Activated effector memory CD4-positive, alpha-beta T cell treated with anti-CD3 and anti-CD28 coated beads, Interleukin-2, amount 50 U/mL, for 16 hours (primary cell): ENCODE data around the gene PTPN5.
"Not testable (repeated sequence)": the region's sequence is repeated elsewhere in the genome, so short reads cannot be mapped to it uniquely, and the experiment has no call there.

Experiments
- DNase-seq: peaks from one replicate; pipeline ENCODE4 v3.0.0-alpha.2; 2020

Gene PTPN5

GRCh38 chr11:18706330-18707243 is 85.0 kb downstream of the PTPN5 start:
- DNase-seq: peak; percentile 83

GRCh38 chr11:18705651-18706281 is 85.8 kb downstream of the PTPN5 start:
- DNase-seq: peak; percentile 71

- no peak for DNase-seq
Observed at GRCh38 chr11:18704698-18705097, 86.9 kb downstream of the PTPN5 start.

GRCh38 chr11:18704045-18704645 is 87.5 kb downstream of the PTPN5 start:
- no peak for DNase-seq

DNA sequence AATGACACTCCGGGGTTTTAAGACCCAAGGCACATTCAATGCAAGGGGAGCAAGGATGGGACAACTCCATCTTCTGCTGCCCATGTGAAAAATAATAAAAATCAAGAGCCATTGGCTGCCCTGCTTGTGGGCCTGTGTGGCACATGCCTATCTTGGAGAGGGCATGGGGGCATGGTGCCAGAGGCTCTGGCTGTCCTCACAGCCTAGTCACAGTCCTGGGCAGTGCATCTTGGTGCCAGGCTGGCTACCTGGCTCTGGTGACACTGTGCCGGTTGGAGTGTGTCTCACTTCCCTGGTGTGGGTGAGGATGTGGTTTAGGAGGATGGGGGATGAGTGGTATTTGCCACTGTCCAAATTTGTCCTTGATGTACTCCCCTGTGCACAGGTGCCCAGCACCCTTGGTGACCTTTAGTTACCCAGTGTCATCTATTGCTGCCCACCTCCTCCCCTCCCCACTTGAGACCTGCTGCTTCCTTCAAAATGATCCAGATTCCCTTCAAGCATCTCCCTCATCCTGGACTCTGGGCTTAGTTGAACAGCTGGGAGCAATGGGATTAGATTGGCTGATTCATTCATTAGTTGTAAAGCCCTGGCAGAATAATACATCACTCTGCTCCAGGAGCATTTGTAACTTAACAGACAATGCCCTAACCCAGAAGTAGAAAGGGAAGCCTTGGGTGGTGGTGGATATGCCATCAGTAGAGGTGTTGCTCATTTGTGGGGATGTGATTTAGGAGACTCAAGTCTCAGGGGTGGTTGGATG is 88.4 kb downstream of the PTPN5 start:
- no peak for DNase-seq

DNA sequence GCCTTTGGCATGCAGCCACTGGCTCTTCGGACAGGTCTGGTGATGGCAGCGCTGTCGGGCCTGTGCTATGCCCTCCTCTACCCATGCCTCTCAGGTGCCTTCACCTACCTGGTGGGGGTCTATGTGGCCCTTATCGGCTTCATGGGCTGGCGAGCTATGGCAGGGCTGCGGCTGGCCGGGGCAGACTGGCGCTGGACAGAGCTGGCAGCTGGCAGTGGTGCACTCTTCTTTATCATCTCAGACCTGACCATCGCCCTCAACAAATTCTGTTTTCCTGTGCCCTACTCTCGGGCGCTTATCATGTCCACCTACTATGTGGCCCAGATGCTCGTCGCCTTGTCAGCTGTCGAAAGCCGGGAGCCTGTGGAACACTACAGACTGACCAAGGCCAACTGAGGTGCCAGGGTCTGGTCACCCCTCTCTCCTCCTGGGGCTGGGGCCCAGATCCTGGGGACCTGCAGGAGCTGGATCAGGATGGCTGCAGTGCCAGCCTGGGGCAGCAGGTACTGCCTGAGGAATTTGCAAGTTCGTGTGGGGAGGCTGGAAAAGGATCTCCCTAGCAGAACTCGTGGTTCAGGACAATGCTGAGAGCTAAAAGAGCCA is 89.9 kb downstream of the PTPN5 start:
- DNase-seq: no peak

DNA sequence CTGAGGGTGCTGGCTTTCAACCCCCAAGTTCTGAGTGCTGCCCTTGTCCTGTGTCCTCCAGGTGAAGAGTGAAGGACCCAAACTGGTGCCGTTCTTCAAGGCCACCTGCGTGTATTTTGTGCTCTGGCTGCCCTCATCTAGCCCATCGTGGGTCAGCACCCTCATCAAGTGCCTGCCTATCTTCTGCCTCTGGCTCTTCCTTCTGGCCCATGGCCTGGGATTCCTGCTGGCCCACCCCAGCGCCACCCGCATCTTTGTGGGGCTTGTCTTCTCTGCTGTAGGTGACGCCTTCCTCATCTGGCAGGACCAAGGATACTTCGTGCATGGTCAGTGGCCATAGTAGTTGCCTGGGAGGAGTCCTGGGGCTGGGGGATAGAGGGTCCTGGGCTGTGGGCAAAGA is 90.7 kb downstream of the PTPN5 start:
- no peak for DNase-seq

DNA sequence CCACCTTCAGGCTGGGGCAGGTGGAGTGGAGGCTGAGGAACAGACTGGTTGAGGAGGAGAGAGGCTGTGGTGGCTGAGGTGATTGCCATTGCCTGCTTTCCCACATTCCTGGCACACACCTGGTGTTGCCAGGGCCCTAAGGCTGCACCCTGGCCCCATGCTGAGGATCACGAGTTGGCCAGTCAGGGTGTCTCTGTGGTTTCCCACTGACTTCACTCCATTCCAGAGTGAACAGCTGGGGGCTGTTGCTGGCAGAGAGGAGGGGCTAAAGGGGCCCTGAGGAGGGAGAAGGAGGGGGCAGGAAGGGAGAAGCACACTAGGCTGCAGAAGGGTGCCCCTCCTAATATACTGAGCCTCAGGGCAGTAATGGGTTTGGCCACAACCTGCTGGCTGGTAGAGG is 91.2 kb downstream of the PTPN5 start:
- no peak for DNase-seq

GRCh38 chr11:18699848-18700261 is 91.7 kb downstream of the PTPN5 start:
- DNase-seq: no peak

GRCh38 chr11:18699269-18699596 is 92.4 kb downstream of the PTPN5 start:
- no peak for DNase-seq

- DNase-seq: peak; percentile 97
Observed at GRCh38 chr11:18698341-18699268, 93.0 kb downstream of the PTPN5 start, which contains the start of gene TMEM86A. Gene TMEM86A (plus strand): TSS chr11:18698779. CDS start chr11:18698887, 108 bp downstream.

DNA sequence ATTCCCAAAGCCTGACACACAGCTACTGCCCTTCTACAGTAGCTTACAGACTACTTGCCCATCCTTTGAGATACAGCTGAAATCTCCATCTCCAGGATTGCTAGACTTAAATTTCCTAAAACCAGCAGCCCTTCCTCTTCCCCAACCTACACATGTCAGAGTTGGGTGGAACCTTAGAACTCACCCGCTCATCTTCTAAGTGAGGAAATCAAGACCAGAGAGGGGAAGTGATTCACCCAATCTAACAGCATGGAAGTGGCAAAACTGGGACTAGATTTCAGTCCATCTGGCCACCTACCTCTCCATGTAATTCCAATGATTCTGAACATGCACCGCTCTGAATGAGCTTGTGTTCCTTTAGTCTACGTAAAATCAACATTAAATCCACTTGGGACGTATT is 94.0 kb downstream of the PTPN5 start:
- no peak for DNase-seq

GRCh38 chr11:18696638-18697225 is 94.9 kb downstream of the PTPN5 start:
- no peak for DNase-seq

- no peak for DNase-seq
Observed at GRCh38 chr11:18692941-18693760, 98.4 kb downstream of the PTPN5 start.

DNA sequence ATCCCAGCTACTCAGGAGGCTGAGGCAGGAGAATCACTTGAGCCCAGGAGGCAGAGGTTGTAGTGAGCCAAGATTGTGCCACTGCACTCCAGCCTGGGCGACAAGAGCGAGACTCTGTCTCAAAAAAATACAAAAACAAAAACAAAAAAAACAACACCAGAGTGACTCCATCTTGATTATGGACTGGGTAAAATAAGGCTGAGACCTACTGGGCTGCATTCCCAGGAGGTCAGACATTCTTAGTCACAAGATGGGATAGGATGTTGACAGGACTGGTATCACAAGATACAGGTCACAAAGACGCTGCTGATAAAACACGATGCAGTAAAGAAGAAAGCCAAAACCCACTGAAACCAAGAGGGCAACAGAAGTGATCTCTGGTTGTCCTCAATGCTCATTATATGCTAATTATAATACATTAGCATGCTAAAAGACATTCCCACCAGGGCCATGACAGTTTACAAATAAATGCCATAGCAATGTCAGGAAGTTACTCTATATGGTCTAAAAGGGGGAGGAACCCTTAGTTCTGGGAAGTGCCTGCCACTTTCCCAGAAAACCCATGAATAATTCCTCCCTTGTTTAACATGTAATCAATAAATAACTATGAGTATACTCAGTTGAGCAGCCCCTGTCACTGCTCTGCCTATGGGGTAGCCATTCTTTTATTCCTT is 100.0 kb downstream of the PTPN5 start:
- not testable (repeated sequence) for DNase-seq

DNA sequence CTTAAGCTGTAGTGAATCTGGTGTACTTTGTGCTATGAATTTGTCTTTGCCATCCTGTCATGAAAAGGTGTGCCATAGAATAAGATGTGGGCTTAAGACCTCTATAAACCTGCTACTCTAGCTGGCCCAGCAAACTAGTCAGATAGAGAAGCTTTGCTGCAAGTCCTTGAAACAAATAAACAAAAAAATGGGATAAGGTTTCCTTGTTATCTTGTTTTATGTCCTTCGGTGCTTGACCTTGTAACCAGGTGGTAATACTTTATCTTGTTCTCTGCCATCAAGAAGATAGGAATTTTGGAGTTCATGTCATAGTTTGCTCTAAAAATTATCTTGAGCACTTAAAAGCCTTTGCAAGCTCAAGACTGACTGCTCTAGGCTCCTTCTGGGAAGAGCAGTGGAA is 107.3 kb downstream of the PTPN5 start:
- no peak for DNase-seq

DNA sequence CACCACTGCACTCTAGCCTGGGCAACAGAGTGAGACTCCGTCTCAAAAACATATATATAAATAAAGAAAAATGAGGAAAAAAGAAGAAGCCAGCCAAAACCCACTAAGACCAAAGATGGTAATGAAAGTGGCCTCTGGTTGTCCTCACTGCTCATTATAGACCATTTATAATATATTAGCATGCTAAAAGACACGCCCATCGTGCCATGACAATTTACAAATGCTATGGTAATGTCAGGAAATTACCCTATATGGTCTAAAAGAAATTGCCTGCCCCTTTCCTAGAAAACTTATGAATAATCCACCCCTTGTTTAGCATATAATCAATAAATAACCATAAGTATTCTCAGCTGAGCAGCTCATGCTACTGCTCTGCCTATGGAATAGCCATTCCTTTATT is 109.1 kb downstream of the PTPN5 start:
- no peak for DNase-seq

GRCh38 chr11:18681949-18682348 is 109.6 kb downstream of the PTPN5 start:
- not testable (repeated sequence) for DNase-seq
